Gastrocnemius medialis (tissue), 4 donors: ENCODE results near the gene EPX. TPM values are rescaled to one million over a fixed set of nuclear protein-coding genes. Genes with fewer than 3 reads are reported as not detected.

ENCODE experiments used
- ATAC-seq, 2 donors: fragments of 150-250 bp; one replicate each; pipeline ENCODE4 v1.9.1; 2016
- DNase-seq, 2 donors: peaks; one replicate each; pipeline ENCODE4 v3.0.0-alpha.2; 2019
- H3K27ac ChIP-seq, 4 donors: fragments of 200-600 bp; sonication (generic); 1 replicate in 1 of 4; 2 replicates in 3 of 4; pipeline ENCODE4 v1.5.1; 2016 to 2018; ENCODE audit warnings: mild to moderate bottlenecking in 2 of 4, moderate library complexity in 1 of 4
- H3K27me3 ChIP-seq, 3 donors: fragments of 200-600 bp; sonication (generic) in 2 of 3; 1 replicate in 1 of 3; 2 replicates in 2 of 3; pipeline versions ENCODE4 v1.5.1 to v1.6.0; 2016 to 2019; ENCODE audit warnings: mild to moderate bottlenecking in 1 of 3, moderate library complexity in 1 of 3
- H3K36me3 ChIP-seq, 2 donors: fragments of 200-600 bp; sonication (generic) in 1 of 2; one replicate each; pipeline ENCODE4 v1.5.1; 2017 to 2018
- H3K4me1 ChIP-seq, 2 donors: fragments of 200-600 bp; sonication (generic) in 1 of 2; one replicate each; pipeline ENCODE4 v1.5.1; 2016 to 2017; ENCODE audit warnings: mild to moderate bottlenecking in 2 of 2
- H3K4me3 ChIP-seq, 4 donors: fragments of 200-600 bp; sonication (generic) in 3 of 4; 1 replicate in 1 of 4; 2 replicates in 3 of 4; pipeline ENCODE4 v1.5.1; 2016 to 2019; ENCODE audit warnings: mild to moderate bottlenecking in 2 of 4
- H3K9me3 ChIP-seq, 3 donors: fragments of 200-600 bp; sonication (generic) in 2 of 3; 1 replicate in 1 of 3; 2 replicates in 2 of 3; pipeline ENCODE4 v1.5.1; 2016 to 2019
- POLR2A ChIP-seq, 2 donors: fragments of 450-650 bp; IDR thresholded peaks; one replicate each; pipeline ENCODE4 v1.6.1; 2017; ENCODE audit warnings: antibody characterized with exemption in 2 of 2, mild to moderate bottlenecking in 2 of 2, moderate library complexity in 2 of 2
- in situ Hi-C, 4 donors: fragments of 200-750 bp; cut with MboI; loops; one replicate each; pipeline versions ENCODE4 v1.15.0 to v1.8.0; 2017; ENCODE audit warnings: low sequenced_read_pairs in 4 of 4
- intact Hi-C: fragments of 100-400 bp; cut with DNase I; formaldehyde crosslinking; loops from one replicate; pipeline ENCODE4 v1.15.1; 2023; ENCODE audit warnings: low total_unique reads
- total RNA-seq, 4 donors: library from RNA; depleted of rRNA; stranded (reverse); fragments of >200 nt; gene quantifications; one replicate each; pipeline versions ENCODE4 v1.1.0 to v1.2.3, GENCODE V29; 2016
- TF ChIP-seq, protein P1 (sequence below), 5 experiments: fragments of 450-650 bp in 3 of 5; fragments of 200-600 bp in 2 of 5; sonication (generic) in 2 of 5; IDR thresholded peaks in 4 of 5; conservative IDR thresholded peaks in 1 of 5; 1 replicate in 4 of 5; 2 replicates in 1 of 5; pipeline ENCODE4 v1.5.1; 2016 to 2019; ENCODE audit warnings: antibody characterized with exemption in 5 of 5, mild to moderate bottlenecking in 3 of 5, moderate library complexity in 3 of 5

The EPX gene
- total RNA-seq, 4 donors from 2014 or later: not detected

DNA sequence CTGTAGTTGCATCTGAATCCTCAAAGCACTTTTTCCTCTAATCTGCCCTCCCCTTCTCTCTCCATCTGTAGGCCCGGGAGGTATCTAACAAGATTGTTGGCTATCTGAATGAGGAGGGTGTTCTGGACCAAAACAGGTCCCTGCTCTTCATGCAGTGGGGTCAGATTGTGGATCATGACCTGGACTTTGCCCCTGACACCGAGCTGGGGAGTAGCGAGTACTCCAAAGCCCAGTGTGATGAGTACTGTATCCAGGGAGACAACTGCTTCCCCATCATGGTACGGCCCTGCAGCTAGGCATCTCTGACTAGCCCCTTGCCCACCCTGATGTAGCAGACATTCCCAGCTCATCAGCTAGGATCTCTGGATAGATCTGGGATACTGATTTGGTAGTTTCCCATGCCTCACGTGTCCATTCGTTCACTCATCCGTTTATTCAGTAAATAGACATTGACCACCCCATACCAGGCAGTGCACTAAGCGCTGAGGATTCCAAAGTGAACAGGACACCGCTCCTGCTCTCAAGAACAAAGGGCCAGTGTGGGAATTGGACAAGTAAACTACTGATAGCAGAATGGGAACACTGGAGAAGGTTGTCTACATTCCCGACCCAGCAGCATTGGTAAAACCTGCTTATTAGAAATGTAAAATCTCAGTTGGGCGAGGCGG lies 58.0 kb downstream of the EPX start:
- Histone ChIP-seq H3K27ac (no peak overlapping the region), H3K36me3 (no peaks in the 10 kb centered on the region), H3K4me1 (peaks cover 0 to 10% of the 10 kb centered on the region in 2 donors), H3K9me3 (no peaks in the 10 kb centered on the region), H3K27me3 (peaks cover 11 to 23% (median 14%) of the 10 kb centered on the region in 3 donors), H3K4me3 (no peak overlapping the region)
- TF ChIP-seq, protein P1, sequence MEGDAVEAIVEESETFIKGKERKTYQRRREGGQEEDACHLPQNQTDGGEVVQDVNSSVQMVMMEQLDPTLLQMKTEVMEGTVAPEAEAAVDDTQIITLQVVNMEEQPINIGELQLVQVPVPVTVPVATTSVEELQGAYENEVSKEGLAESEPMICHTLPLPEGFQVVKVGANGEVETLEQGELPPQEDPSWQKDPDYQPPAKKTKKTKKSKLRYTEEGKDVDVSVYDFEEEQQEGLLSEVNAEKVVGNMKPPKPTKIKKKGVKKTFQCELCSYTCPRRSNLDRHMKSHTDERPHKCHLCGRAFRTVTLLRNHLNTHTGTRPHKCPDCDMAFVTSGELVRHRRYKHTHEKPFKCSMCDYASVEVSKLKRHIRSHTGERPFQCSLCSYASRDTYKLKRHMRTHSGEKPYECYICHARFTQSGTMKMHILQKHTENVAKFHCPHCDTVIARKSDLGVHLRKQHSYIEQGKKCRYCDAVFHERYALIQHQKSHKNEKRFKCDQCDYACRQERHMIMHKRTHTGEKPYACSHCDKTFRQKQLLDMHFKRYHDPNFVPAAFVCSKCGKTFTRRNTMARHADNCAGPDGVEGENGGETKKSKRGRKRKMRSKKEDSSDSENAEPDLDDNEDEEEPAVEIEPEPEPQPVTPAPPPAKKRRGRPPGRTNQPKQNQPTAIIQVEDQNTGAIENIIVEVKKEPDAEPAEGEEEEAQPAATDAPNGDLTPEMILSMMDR (IDR thresholded peaks at IDR 0.05 in 4 of 5, conservative IDR thresholded peaks at IDR 0.05 in 1 of 5): no peak
- no peak for TF ChIP-seq POLR2A (IDR thresholded peaks at IDR 0.05)
- in situ Hi-C loops (no loop called here), intact Hi-C loops (no loop called here)
- ATAC-seq: no peak
- no peak for DNase-seq

DNA sequence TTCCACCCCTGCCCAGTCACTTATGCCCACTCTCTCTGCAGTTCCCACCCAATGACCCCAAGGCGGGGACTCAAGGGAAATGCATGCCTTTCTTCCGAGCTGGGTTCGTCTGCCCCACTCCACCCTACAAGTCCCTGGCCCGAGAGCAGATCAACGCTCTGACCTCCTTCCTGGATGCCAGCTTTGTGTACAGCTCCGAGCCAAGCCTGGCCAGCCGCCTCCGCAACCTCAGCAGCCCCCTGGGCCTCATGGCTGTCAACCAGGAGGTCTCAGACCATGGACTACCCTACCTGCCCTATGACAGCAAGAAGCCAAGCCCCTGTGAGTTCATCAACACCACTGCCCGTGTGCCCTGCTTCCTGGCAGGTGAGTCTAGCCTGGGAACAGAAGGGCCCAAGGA lies 59.6 kb downstream of the EPX start:
- Histone ChIP-seq H3K4me3 (no peak overlapping the region), H3K27me3 (peaks cover 11 to 18% (median 14%) of the 10 kb centered on the region in 3 donors), H3K27ac (no peak overlapping the region), H3K4me1 (peaks cover 0 to 10% of the 10 kb centered on the region in 2 donors), H3K9me3 (no peaks in the 10 kb centered on the region), H3K36me3 (no peaks in the 10 kb centered on the region)
- intact Hi-C loops: no loop called here
- TF ChIP-seq POLR2A (IDR thresholded peaks at IDR 0.05): no peak
- TF ChIP-seq, protein P1 (IDR thresholded peaks at IDR 0.05 in 4 of 5, conservative IDR thresholded peaks at IDR 0.05 in 1 of 5): no peak
- ATAC-seq (no peak), DNase-seq (no peak)
- in situ Hi-C loops: no loop called here

DNA sequence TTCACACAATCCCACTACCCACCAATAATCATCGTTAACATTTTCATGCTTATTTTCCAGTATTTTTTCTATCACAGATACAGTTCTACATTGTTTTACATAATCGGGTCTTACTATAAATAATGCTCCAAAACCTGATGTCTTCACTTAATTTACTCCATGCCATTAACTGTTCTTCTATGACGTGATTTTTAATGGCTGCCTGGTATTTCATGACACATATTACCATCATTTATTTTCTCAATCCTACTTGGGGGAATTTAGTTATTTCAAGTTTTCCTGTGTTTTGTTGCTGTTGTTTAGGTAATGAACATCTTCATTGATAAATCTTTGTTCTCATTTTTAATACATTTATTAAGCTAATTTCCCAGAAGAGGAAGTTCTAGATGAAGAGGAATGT lies 60.6 kb downstream of the EPX start:
- intact Hi-C loops: no loop called here
- Histone ChIP-seq H3K36me3 (no peaks in the 10 kb centered on the region), H3K4me1 (peaks cover 0 to 10% of the 10 kb centered on the region in 2 donors), H3K27ac (no peak overlapping the region), H3K4me3 (no peak overlapping the region), H3K27me3 (peaks cover 11 to 18% (median 14%) of the 10 kb centered on the region in 3 donors), H3K9me3 (no peaks in the 10 kb centered on the region)
- in situ Hi-C loops: no loop called here
- ATAC-seq (no peak), DNase-seq (no peak)
- no peak for TF ChIP-seq POLR2A (IDR thresholded peaks at IDR 0.05)
- TF ChIP-seq, protein P1 (IDR thresholded peaks at IDR 0.05 in 4 of 5, conservative IDR thresholded peaks at IDR 0.05 in 1 of 5): no peak

Other genes with a start within 250 kb of the EPX start
- 10 to 100 TPM; 31.2 to 43.9 (median 34.3) TPM for gene CUEDC1, start 237.3 kb upstream of the EPX start, total RNA-seq
- gene VEZF1, start 204.5 kb upstream of the EPX start, total RNA-seq: 100 to 1,000 TPM in 3 of 4 donors, 10 to 100 TPM in 1; 99.9 to 137 (median 106) TPM
- 10 to 100 TPM; 69.4 to 85.4 (median 82.2) TPM for gene SRSF1, start 185.5 kb upstream of the EPX start, total RNA-seq
- gene DYNLL2, start 109.3 kb upstream of the EPX start, total RNA-seq: 10 to 100 TPM; 14.5 to 28.8 (median 20.4) TPM
- gene OR4D1, start 44.3 kb upstream of the EPX start, total RNA-seq: not detected
- gene OR4D2, start 25.7 kb upstream of the EPX start, total RNA-seq: not detected
- gene MKS1, start 26.5 kb downstream of the EPX start, total RNA-seq: 1 to 10 TPM; 2.2 to 6.7 (median 2.8) TPM
- gene LPO, start 45.9 kb downstream of the EPX start, total RNA-seq: not detected
- gene MPO, start 88.2 kb downstream of the EPX start, total RNA-seq: under 1 TPM in 3 of 4 donors, not detected in 1; 0.18 to 0.32 (median 0.31) TPM
- gene TSPOAP1, start 136.1 kb downstream of the EPX start, total RNA-seq: 1 to 10 TPM in 2 of 4 donors, under 1 TPM in 2; 0.72 to 1.6 (median 1.0) TPM
- 10 to 100 TPM; 39.6 to 49.0 (median 41.1) TPM for gene SUPT4H1, start 159.5 kb downstream of the EPX start, total RNA-seq
- under 1 TPM in 1 of 4 donors, not detected in 3; 0.20 TPM for gene RNF43, start 224.8 kb downstream of the EPX start, total RNA-seq